GM18861 (cell line): ENCODE data around the gene ART4.
A peak's percentile ranks its signal among the peaks of the same experiment; 100 is the strongest.

ENCODE experiments used
- ATAC-seq: cut with Tn5 transposase; IDR thresholded peaks from one replicate; pipeline ENCODE4 v1.9.1; 2021; ENCODE audit not compliant: unreplicated experiment

The ART4 gene

GRCh38 chr12:14852880-14853279, 9.6 kb upstream of the ART4 start:
- ATAC-seq, result no peak

DNA sequence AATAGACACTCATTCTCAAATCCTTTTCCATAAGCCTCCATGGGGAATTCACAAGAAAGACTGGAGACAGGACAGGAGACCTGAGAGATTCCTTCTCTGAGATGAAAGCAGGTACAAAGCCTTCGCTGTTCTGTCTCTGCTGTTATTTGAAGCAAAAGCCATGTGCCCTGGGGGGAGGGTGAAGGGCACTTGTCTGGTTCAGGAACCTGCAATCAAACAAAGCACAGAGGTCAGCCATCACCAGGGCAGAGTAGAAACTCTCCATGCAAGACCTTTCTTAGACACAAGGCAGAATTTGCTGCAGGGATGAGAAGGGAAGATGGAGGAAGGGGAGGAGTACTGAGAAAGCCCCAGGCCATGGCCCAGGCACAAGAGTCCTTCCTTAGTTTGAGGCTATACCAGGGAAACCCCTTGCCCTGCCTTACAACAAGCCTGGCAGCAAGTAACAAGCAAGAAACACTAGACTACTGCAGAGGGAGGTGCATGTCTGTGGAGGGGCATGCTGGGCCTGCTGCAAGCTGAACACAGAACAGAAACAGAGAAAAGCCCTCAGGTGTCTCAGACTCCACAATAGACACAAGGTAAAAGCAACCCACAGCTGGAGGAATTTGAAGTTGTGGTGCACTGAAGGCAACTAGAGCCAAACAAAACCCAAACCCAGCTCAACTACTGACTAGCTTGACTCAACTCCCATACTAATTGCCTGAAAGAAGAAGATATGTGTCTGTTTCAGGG, 7.8 kb upstream of the ART4 start:
- no peak for ATAC-seq

DNA sequence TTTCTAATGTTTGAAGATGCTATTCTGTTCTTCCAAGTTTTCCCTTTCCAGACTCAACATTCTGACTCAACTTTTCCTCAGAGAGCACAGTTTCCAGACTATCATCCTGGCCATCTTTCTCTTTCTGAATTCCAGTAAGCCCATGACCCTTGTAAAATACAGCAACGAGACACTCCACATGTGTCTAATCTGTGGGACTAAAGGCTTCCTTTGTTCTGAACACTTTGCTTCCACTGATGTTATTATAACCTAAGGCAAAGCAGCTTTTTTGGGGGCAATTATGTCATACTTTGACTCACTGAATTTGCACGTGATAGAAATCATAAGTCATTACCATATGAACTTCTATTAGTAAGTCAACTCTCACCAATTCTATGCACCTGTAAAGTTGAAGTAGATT, 6.3 kb upstream of the ART4 start:
- ATAC-seq, result no peak

- no peak for ATAC-seq
Observed at GRCh38 chr12:14846876-14847580, 3.7 kb upstream of the ART4 start.

- ATAC-seq, result no peak
Observed at GRCh38 chr12:14846042-14846587, 2.8 kb upstream of the ART4 start.

- ATAC-seq, result peak; percentile 60
Observed at GRCh38 chr12:14845350-14845750, 2.0 kb upstream of the ART4 start.

DNA sequence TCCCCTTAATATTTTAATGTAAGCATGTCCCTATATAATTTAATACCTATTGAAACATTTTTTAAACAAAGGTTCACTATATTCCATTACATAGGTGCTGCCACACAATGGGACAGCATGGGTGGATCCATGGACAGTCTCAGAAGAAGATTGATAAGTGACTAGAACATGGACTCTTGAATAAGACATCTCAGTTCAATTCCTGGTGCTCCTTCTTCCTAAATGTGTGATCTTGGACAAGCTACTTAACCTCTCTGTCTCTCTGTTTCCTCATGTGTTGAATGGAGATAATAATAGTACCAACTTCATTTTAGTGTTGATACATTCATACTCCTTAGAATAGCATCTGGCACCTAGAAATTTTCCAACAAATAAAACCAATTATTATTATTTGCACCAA, 1.1 kb upstream of the ART4 start:
- ATAC-seq, result no peak

DNA sequence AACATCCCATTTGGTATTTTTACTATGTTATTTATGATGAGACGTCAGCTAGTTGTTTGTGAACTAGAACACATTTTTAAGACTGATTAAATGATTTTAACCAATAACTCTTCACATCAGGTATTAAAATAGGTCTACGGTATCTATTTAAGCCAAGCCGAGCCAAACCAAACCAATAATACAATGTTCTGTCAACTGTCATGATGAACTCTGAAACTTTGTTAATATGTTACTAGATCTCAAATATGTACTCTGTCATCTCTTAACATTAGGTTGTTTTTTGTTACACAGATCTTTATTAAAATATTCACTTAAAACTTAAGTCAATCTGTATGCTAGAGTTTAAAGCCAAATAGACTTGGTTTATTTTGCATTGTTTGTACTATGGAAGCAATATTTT, 1.0 kb downstream of the ART4 start:
- ATAC-seq, result no peak

DNA sequence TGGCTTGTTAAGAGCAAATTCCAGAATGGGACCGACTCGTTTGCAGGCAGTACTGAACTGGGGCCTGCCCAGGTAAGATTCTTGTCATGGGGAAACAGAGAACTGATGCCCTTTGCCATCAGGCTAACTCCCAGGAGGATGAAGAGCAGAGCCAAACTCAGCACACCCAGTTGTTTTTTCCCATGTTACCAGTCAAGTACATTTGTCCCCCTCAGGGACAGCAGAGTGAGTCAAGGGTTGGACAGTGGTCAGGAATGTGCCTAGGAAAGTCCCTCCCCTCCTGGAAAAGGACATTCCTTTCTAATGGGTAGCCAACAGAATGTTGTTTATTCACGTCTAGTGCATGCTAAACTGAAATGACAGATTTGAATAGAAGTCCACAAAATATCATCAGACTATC, 1.6 kb downstream of the ART4 start:
- no peak for ATAC-seq

DNA sequence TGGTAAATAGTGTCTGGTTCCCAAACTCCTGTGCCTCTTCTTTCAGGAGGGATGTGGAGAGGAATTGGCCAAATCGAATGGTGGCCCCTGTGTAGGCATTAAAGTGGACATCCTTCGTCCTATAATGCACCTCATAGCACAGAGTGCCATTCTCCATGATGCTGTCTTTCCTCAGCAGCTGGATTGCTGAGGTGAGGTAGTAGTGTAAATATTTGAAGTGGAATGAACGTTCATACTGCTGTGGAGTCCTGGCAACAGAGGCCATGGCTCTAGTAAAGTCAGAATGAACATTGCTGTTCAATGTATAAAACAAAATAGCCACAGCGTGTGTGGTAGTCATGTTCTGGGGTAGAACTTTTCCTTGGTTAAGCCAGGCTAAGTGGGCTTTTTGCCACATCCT, 2.7 kb downstream of the ART4 start:
- no peak for ATAC-seq

DNA sequence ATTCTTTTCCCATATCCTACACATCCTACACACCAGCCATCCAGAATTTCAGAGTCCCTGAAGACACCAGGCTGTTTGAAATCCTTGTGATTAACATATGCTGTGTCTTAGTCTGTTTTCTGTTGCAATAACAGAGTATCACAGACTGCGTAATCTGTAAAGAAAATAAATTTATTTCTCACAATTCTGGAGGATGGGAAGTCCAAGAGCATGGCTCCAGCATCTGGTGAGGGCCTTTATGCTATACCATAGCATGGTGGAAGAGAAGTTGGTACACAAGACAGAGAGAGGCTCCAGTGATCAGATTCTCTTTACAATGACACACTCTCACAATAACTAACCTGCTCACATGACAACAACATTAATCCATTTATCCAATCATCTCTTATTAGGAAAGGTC, 4.1 kb downstream of the ART4 start:
- no peak for ATAC-seq

DNA sequence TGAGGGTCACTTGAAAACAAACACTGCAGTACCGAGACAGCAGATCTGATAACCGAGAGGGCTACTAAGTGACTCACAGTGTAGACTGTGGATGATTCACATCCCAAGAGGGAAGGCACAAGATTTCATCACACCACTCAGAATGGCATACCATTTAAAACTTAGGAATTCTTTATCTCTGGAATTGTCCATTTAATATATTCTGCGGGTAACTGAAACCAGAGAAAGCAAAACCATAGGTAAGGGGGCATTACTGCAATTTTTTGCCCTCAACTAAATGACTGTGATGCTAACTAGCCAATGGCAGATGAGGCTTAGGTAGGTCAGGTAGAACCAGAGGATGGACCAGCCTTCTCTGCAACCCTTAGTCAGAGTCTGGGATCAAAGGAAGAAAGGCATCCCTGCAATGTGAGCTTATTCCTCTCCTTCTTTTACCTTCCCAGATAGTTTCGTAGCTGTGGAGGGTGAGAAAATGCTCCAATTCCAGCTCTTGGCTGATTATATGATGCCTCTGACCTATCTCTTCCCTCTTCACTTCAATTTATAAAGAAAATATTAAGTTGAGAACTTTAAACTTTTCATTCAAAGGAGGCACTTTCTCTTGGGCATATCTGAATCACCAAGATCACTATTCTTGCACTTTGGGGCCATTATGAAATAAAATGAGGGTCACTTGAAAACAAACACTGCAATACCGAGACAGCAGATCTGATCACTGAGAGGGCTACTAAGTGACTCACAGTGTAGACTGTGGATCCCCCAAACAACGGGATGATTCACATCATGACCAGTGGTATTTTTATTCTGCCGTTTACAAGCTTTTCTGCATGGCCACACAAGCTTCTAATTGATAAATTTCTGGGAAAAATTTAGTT, 6.8 kb downstream of the ART4 start:
- no peak for ATAC-seq

DNA sequence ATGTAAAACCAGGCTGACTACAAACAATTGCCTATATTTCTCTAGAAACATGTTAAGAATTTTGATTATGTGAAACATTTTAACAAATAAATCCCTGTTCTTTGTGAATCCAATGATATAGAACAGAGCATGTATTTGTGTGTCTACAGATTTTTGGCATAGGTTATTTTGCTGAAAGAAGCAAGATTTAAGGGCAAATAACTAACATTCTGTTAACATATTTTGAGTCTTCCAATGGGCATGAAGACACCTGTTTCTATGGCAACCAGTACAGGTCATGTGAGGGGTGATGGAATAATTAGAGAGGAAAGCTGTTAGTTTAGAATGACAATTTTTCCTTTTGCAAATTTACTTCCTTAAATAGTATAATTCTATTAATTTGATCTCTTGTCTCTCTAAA, 8.8 kb downstream of the ART4 start:
- no peak for ATAC-seq

- ATAC-seq, result no peak
Observed at GRCh38 chr12:14833952-14834351, 9.4 kb downstream of the ART4 start.

- no peak for ATAC-seq
Observed at GRCh38 chr12:14833336-14833735, 10.0 kb downstream of the ART4 start.

GRCh38 chr12:14828892-14829291, 14.4 kb downstream of the ART4 start:
- peak; percentile 94 for ATAC-seq

DNA sequence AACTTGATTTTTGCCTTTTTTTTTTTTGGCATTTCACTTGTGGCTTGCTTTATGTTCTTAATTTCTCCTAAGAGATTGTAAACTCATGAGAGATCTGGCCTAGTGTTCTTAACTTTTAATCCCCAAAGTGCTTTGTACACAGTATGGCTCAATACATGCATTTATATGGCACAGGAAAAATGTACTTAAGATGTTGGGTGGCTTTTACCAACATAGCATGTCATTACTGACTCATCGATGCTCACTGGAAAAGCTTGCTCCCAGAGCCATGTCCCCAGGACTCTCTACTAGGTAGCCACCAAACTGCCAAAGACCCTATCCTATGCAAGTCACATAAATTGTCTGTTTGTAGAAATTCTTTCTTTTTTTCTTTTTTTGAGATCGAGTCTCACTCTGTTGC, 16.3 kb downstream of the ART4 start:
- no peak for ATAC-seq

GRCh38 chr12:14826491-14826890, 16.8 kb downstream of the ART4 start:
- no peak for ATAC-seq

DNA sequence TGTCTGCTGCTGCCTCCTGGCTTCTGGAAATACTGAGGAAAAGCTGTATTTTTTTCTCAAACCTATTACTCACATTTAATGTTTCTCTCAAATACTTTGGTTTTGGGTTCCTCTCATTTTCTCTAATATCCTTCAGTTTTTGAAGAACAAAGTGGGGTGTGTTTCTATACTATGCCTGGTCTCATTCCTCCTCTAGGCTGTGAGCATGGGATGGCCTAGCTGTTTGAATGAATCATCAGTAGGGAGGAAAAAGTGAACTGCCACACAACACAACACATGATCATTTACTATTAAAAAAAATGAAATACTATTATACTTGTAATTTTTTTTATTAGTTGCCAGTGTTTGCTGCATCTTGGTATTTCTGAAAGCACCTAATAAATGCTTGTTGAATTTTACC, 18.1 kb downstream of the ART4 start:
- no peak for ATAC-seq

DNA sequence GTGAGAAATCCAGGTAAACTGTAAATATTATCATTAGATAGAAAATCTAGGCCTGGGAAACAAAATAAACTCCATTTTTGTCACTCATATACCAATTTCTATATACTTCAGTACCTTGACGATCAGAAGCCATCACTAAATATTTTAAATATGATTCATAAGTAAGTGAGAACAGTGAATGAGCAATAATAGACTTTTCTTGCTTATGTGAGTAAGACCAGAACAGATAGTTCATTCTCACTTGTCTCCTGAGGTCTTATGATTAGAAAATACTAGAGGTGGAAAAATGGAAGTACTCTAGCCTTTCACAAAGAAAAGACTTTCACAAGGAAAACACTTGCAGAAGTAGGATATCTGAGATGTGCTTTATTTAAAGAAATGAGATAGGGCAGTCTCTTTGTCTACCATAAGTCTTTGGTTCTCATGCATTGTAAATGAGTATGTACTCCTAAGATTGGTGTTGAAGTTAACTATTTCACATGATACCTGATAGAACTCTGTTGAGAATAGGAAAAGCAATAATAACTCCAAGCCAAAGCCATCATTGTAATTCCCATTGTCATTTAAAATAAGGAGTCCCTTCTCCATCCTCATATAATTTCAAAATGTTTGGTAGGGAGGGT, 19.2 kb downstream of the ART4 start:
- ATAC-seq, result no peak

DNA sequence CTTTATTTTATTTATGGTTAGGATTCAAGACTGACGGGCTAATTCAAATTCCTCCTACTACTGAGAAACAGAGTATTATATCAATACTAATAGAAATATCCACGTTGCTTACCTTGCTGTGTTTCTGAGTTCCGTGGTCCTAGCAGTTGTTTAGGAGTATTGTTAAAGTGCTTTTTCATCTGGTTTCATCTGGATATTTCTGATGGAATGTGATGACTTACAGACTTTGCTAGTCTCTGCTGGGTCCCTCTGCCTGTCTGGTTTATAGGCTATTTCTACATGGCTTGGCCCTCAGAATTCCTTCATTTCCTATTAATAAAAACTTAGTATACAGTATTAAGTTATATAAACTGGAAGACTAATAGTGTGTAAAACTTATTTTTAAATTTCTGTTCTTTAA, 29.3 kb downstream of the ART4 start, which contains the start of gene SMCO3:
Gene SMCO3, minus strand, starts transcription at position 169 of the 400 bp plus-strand sequence. CDS start 7,502 bp downstream, outside the sequence.
- ATAC-seq, result no peak
